ENCODE data around the gene ATG10. TPM values are rescaled to one million over a fixed set of nuclear protein-coding genes. Genes with fewer than 3 reads are reported as not detected.

The ATG10 gene
- total and polyA plus RNA-seq, 2 of the 8 experiments (the other 6 are each of a cell fraction or from before 2014, with no cell fraction given) = 3.7 to 8.8 TPM

DNA sequence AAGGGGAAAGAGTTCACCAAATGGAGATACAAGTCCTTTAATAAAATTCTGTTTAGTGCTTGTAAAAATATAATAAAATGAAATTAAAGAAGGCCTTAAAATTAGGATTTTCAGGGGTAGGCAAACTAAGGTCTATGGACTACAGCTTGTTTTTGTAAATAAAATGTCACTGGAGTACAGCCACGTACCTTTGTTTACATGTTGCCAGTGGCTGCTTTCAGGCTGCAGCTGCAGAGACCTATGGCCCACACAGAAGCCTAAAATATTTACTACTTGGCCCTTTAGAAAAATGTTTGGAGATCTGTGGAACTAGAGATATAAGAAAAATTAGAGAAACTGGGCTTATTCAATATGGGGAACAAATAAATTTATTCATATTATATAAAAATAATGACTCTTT is 183.5 kb downstream of the ATG10 start:
- Histone ChIP-seq H3K79me1 (ENCODE audit: low read depth, low read length) (no peaks in the 10 kb centered on the region), H2AFZ (ENCODE audit: low read length) (no peak overlapping the region), H3K23me2 (ENCODE audit: low read depth, low read length) (no peaks in the 10 kb centered on the region), H3K36me3 (ENCODE audit: control insufficient read depth in 2 of 4, insufficient read depth in 4 of 4, low read length in 3 of 4) (no peaks in the 10 kb centered on the region), H3K56ac (replicated peaks; ENCODE audit: insufficient read length, low read depth, low read length) (no peak overlapping the region), H3K27me3 (replicated peaks in 1 of 4; ENCODE audit: control insufficient read depth in 3 of 4, extremely low read depth in 1 of 4, insufficient read depth in 3 of 4, low read length in 3 of 4) (no peaks in the 10 kb centered on the region), H2BK20ac (ENCODE audit: low read length) (no peak overlapping the region), H3K27ac (ENCODE audit: low read depth, low read length) (no peak overlapping the region), H3K4me2 (ENCODE audit: insufficient read depth in 1 of 2, low read depth in 2 of 2, low read length in 2 of 2) (no peak overlapping the region), H2AK5ac (ENCODE audit: low read depth, low read length) (no peak overlapping the region), H2BK12ac (ENCODE audit: low read depth, low read length) (no peak overlapping the region), H4K8ac (ENCODE audit: extremely low read depth, insufficient read depth, low read length) (no peak overlapping the region), H4K5ac (ENCODE audit: insufficient read length, low read depth, low read length) (no peak overlapping the region), H4K20me1 (replicated peaks in 1 of 2; ENCODE audit: control insufficient read depth in 1 of 2, insufficient read depth in 2 of 2, low read length in 2 of 2) (no peaks in the 10 kb centered on the region), H2BK120ac (replicated peaks; ENCODE audit: low read depth, low read length) (no peak overlapping the region), H4K91ac (replicated peaks; ENCODE audit: insufficient read length, low read length) (no peak overlapping the region), H3K9me3 (ENCODE audit: insufficient read depth in 2 of 2, low read depth in 1 of 2, low read length in 1 of 2) (no peaks in the 10 kb centered on the region), H3K79me2 (ENCODE audit: control insufficient read depth in 1 of 2, insufficient read depth in 2 of 2, low read length in 2 of 2) (no peaks in the 10 kb centered on the region), H3K4me3 (ENCODE audit: extremely low read depth in 1 of 4, insufficient read depth in 2 of 4, low read depth in 3 of 4, low read length in 4 of 4) (no peak overlapping the region), H3K14ac (ENCODE audit: insufficient read length) (no peak overlapping the region), H3K4me1 (replicated peaks in 1 of 4; ENCODE audit: control insufficient read depth in 3 of 4, insufficient read depth in 4 of 4, low read length in 3 of 4) (peaks cover 0 to 3% (median 2%) of the 10 kb centered on the region in 4 experiments; a peak in 1 of 7 replicates), H2BK5ac (ENCODE audit: low read depth, low read length) (no peak overlapping the region), H3K9ac (replicated peaks in 1 of 4; ENCODE audit: extremely low read depth in 1 of 4, low read depth in 3 of 4, low read length in 3 of 4) (no peak overlapping the region), H3K23ac (ENCODE audit: insufficient read length) (no peak overlapping the region), H3K18ac (ENCODE audit: extremely low read depth, low read length) (no peak overlapping the region), H3K4ac (replicated peaks; ENCODE audit: insufficient read length, low read depth, low read length) (no peak overlapping the region), H2BK15ac (ENCODE audit: low read length) (no peak overlapping the region)
- DNase-seq (ENCODE audit: low read depth in 1 of 2, low spot score in 2 of 2) (no peak), FAIRE-seq (no peak)
- 50% methylated on average over 1 of the region's 1 CpG; no CpG with 5 or more reads in 1 of the 2 experiments for WGBS, 2 experiments (ENCODE audit: extremely low coverage in 1 of 2, insufficient coverage in 1 of 2, insufficient read length in 1 of 2, insufficient replicate concordance in 2 of 2, low coverage in 1 of 2, low lambda C conversion rate in 2 of 2, missing lambda C conversion rate in 1 of 2)
- POLR2A ChIA-PET (ENCODE audit: partially characterized antibody) = no interaction called here
- CTCF ChIA-PET (ENCODE audit: partially characterized antibody) = interaction anchor here (1.5 kb wide), 1 partner anchor 10 kb away, joined by 4 read pairs; no protein-coding TSS in a partner anchor
- no peak for TF ChIP-seq NRF1 (IDR thresholded peaks at IDR 0.05; ENCODE audit: low read depth, low read length)
- no peak for TF ChIP-seq SP2 (IDR thresholded peaks at IDR 0.05; ENCODE audit: low read length)
- no peak for TF ChIP-seq PHF8 (conservative IDR thresholded peaks at IDR 0.05; ENCODE audit: low read depth, low read length)
- no peak for TF ChIP-seq YY1 (IDR thresholded peaks at IDR 0.05; ENCODE audit: low read depth, low read length)
- no peak for TF ChIP-seq CBX8 (IDR thresholded peaks at IDR 0.05; ENCODE audit: borderline replicate concordance, low read depth, low read length)
- TF ChIP-seq MAX (IDR thresholded peaks at IDR 0.05) = no peak
- no peak for TF ChIP-seq KDM5A (IDR thresholded peaks at IDR 0.05; ENCODE audit: low read length)
- TF ChIP-seq GABPA (IDR thresholded peaks at IDR 0.05; ENCODE audit: borderline replicate concordance, insufficient read depth, low read length) = no peak
- TF ChIP-seq SIRT6 (IDR thresholded peaks at IDR 0.05; ENCODE audit: low read length) = no peak
- TF ChIP-seq JUND (IDR thresholded peaks at IDR 0.05; ENCODE audit: low read length) = no peak
- no peak for TF ChIP-seq HDAC2 (IDR thresholded peaks at IDR 0.05; ENCODE audit: borderline replicate concordance in 1 of 2, low read depth in 2 of 2, low read length in 2 of 2)
- no peak for TF ChIP-seq POU5F1 (IDR thresholded peaks at IDR 0.05; ENCODE audit: low read depth, low read length)
- TF ChIP-seq KDM4A (IDR thresholded peaks at IDR 0.05; ENCODE audit: low read depth, low read length, severe bottlenecking) = no peak
- no peak for TF ChIP-seq EGR1 (IDR thresholded peaks at IDR 0.05; ENCODE audit: borderline replicate concordance, low read depth, low read length)
- TF ChIP-seq ZNF274 (IDR thresholded peaks at IDR 0.05; ENCODE audit: borderline replicate concordance, extremely low read depth, low read length) = no peak

Data from H1 (cell line).